LNCaP clone FGC (cell line): ENCODE measurements around the gene ZMIZ1.

Source experiments
- DNase-seq: peaks from one replicate; pipeline ENCODE4 v3.0.0-alpha.2; 2011; ENCODE audit warnings: low read depth
- H3K4me3 ChIP-seq: 2 replicates; pipeline ENCODE4 v1.5.1; 2011; ENCODE audit warnings: mild to moderate bottlenecking, low read depth, low read length, control low read depth
- CTCF ChIP-seq: IDR thresholded peaks from 2 replicates; pipeline ENCODE4 v1.5.1; 2012; ENCODE audit warnings: mild to moderate bottlenecking; ENCODE audit not compliant: control insufficient read depth, insufficient read depth; ENCODE audit errors: extremely low read depth

The ZMIZ1 gene

GRCh38 chr10:79296431-79296830 is 227.7 kb downstream of the ZMIZ1 start:
- TF ChIP-seq CTCF = no peak
- DNase-seq = no peak
- H3K4me3 ChIP-seq = no peak overlapping the region

- DNase-seq = no peak
- TF ChIP-seq CTCF = no peak
- H3K4me3 ChIP-seq = no peak overlapping the region
Observed at GRCh38 chr10:79298403-79299244, 229.9 kb downstream of the ZMIZ1 start.

- DNase-seq = no peak
- no peak overlapping the region for H3K4me3 ChIP-seq
- TF ChIP-seq CTCF = no peak
Observed at GRCh38 chr10:79299397-79300241, 230.9 kb downstream of the ZMIZ1 start.

GRCh38 chr10:79300711-79301110 is 231.9 kb downstream of the ZMIZ1 start:
- no peak overlapping the region for H3K4me3 ChIP-seq
- DNase-seq = no peak
- no peak for TF ChIP-seq CTCF

GRCh38 chr10:79301754-79302530 is 233.2 kb downstream of the ZMIZ1 start:
- no peak for TF ChIP-seq CTCF
- DNase-seq = no peak
- H3K4me3 ChIP-seq = no peak overlapping the region

GRCh38 chr10:79303631-79304478 is 235.1 kb downstream of the ZMIZ1 start:
- H3K4me3 ChIP-seq = no peak overlapping the region
- DNase-seq = no peak
- no peak for TF ChIP-seq CTCF
